GM08714 (cell line): Measurements from ENCODE around the gene NR4A2.
A peak's percentile ranks its signal among the peaks of the same experiment; 100 is the strongest.

Source experiments
- H3K4me3 ChIP-seq: fragments of 200-500 bp; sonication (Bioruptor generic); 2 replicates; pipeline ENCODE4 v1.5.1; 2014; ENCODE audit warnings: mild to moderate bottlenecking, low read length, inconsistent platforms
- ZNF274 ChIP-seq: IDR thresholded peaks from 2 replicates; pipeline ENCODE4 v1.6.1; 2012; ENCODE audit warnings: mild to moderate bottlenecking, low read depth, low read length

NR4A2 gene

DNA sequence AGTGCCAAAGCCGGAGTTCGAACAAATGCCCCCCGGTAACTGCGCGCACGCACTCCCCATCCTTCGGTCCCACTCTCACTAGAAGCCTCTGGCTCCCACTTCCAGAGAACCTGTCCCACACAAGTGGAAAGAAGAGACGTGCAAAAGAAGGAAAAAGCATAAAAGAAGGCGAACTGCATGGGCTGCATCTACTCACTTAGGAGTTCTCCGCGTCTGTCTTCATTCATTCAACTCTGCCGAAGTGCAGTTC lies 312 bp downstream of the NR4A2 start:
- TF ChIP-seq ZNF274, result no peak
- H3K4me3 ChIP-seq, result peak overlapping the region; percentile 89

GRCh38 chr2:156331572-156332283 lies 793 bp downstream of the NR4A2 start:
- peak overlapping the region; percentile 89 for H3K4me3 ChIP-seq

DNA sequence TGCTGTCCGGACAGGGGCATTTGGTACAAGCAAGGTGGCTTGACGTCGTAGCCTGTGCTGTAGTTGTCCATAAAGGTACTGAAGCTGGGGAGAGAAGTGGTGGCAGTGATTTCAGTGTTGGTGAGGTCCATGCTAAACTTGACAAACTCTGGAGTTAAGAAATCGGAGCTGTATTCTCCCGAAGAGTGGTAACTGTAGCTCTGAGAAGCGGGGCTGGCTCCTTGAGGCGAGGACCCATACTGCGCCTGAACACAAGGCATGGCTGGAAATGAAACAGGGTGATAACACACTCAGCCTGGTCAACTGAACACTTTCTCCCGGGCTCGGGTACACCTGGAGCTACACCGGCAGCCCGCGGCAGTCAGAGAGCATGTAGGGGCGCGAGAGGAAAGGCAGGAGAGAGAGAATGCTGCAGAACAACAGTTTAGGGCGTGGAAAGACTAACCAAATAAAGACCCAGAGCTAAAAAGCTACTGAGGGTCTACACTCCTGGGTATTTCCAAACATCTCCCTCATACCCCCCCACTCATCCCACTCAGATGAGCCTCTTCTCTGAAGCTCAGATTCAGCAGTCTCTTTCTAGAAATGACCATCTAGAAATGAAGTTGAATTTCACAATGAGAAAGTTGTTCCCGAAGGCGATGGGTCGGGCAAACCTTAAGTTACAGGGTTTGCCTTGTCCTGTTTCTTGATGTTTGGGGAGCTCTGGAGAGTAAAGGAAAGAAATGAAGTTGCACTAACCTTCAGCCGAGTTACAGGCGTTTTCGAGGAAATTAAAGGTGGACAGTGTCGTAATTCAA lies 2.4 kb downstream of the NR4A2 start:
- no peak overlapping the region for H3K4me3 ChIP-seq

More at GRCh38 chr2:156331572-156332283, 793 bp downstream of the NR4A2 start:
- no peak for TF ChIP-seq ZNF274

DNA sequence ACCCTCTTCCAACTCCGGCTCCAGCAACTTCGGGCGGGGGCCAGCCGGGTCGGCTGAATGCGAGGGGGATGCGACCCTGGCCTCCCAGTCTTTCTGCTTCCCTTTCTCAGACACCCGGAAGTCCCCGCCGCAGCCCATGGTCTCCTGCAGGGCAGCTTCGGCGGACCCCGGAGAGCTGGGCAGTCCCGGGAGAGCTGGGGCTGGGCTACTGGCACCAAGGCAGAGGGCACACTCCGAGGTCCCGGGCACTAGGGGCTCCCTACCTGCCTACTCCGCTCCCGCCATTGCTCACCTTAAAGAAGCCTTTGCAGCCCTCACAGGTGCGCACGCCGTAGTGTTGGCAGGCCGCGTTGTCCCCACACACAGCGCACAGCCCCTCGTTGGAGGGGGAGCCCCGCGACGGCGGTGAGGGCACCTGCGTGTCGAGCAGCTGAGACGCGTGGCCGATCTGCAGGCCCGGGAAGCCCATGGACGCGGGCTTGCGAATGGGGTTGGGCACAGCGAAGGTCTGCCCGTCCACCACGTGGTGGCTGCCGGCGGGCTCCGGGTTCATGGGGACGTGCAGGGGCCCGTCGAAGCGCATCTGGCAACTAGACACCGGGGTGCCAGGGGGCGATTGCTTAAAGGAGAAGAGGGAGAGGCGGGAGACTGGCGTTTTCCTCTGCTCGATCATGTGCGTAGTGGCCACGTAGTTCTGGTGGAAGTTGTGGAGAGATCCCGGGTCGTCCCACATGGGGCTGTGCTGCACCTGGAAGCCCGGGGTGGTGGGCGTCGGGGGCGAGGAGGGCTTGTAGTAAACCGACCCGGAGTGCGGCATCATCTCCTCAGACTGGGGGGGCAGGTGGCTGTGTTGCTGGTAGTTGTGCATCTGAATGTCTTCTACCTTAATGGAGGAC lies 3.2 kb downstream of the NR4A2 start:
- no peak overlapping the region; the same call in 1 of the 2 replicates for H3K4me3 ChIP-seq

More for the DNA sequence above, 2.4 kb downstream of the NR4A2 start:
- TF ChIP-seq ZNF274, result no peak

DNA sequence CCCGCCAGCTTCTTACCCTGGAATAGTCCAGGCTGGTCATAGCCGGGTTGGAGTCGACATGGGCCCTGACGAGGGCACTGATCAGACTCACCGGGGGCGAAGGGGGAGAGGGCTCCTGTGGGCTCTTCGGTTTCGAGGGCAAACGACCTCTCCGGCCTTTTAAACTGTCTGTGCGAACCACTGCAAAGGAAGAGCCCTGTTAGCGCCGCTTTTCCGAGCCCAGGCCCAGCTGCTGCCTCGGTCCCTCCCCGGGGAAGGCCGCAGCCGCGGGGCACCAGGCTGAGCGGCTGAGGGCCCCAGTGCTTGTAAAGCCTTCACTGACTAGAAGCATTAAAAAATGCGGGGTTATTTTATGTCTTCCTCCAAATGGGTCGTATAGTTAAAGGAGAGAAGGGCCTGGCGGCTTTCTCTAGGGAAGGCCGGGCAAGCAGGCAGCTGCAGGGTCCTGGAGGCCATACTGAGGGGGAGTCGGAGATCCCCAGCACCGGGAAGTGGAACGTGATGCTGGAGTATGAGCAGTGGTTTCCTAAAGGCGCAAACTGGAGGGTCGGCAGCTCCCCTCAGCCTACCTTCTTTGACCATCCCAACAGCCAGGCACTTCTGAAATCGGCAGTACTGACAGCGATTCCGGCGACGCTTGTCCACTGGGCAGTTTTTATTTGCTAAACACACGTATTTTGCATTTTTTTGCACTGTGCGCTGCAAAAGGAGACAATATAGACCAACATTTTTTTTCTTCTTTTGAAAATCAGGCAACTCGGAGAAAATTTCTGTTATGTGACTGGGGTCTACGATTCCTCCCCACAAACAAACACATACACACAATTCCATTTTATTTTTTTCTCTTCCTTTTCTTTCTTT lies 4.5 kb downstream of the NR4A2 start:
- H3K4me3 ChIP-seq, result no peak overlapping the region

More for the DNA sequence above, 3.2 kb downstream of the NR4A2 start:
- TF ChIP-seq ZNF274, result no peak

GRCh38 chr2:156326526-156327095 lies 5.9 kb downstream of the NR4A2 start:
- no peak overlapping the region for H3K4me3 ChIP-seq
- TF ChIP-seq ZNF274, result no peak

More for the DNA sequence above, 4.5 kb downstream of the NR4A2 start:
- TF ChIP-seq ZNF274, result no peak

- no peak for TF ChIP-seq ZNF274
- no peak overlapping the region for H3K4me3 ChIP-seq
These were observed 6.6 kb downstream of the NR4A2 start for GRCh38 chr2:156325688-156326525.

- H3K4me3 ChIP-seq, result no peak overlapping the region
- TF ChIP-seq ZNF274, result no peak
These were observed 8.8 kb downstream of the NR4A2 start for GRCh38 chr2:156323754-156324153.

DNA sequence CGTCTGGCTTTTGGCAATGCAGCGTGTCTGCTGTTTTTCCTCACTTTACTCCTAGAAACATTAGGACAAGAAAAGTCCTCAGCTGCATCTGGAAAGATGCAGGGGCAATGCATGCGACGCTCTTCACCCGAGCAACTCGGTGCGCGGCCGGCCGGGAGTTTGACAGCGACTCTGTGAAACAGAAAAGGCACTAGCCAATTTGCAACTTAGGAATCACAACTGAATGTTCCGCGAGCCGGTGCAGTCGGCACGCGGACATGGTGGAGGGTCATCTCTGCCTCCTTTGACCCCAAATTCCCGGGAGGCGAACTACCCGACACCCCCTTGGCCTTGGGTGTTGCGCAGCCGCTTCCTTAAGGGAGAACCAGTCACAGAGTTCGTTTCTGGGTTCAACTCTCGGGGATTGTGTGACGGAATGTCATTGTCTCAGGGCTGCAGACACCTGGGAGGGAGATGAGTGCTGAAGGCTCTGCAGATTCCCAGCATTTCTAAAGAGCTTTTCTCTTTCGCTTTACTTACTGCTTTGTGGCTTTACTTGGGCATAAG lies 9.8 kb downstream of the NR4A2 start:
- TF ChIP-seq ZNF274, result no peak
- H3K4me3 ChIP-seq, result peak overlapping the region; percentile 20; the same call in 1 of the 2 replicates

GRCh38 chr2:156322051-156322685 lies 10.4 kb downstream of the NR4A2 start:
- no peak overlapping the region; the same call in 1 of the 2 replicates for H3K4me3 ChIP-seq
- no peak for TF ChIP-seq ZNF274

DNA sequence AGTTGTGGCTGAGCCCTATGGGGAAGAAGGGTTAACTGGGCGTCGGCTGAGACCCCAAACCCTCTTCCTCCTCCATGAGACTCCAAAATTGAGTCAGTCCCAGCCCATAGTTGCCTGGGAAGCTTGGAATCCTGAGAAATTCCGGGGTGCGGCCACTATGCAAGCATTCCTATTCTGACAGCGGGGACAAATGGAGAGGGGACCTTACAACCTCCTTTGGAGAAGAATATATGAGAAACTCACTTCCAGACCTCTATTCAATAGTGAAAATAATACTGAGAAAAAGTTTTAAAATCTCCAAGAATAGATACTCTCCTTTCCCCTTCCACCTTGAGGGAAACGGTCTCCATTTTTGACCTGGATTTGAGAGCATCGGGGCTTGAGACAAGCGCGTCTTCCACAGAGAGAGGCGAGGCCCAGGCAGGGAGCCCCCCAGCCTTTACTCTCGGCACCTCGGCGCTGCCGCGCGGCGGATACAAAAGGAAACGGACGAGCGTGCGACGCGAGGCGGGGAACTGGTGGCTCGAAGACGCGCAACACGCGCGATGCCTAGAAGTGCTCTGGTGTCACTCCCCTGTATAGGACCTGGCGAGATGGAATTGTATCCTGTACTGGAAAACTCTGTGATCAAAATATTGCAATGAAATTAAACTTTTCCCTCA lies 11.1 kb downstream of the NR4A2 start:
- TF ChIP-seq ZNF274, result no peak
- H3K4me3 ChIP-seq, result peak overlapping the region; percentile 35; the same call in 1 of the 2 replicates
